GM12891 (cell line): ENCODE data around the gene VGLL4.

ENCODE experiments used
- PAX5 ChIP-seq: IDR thresholded peaks from 2 replicates; pipeline ENCODE4 v1.6.1; 2011; ENCODE audit warnings: low read length, moderate library complexity, mild to moderate bottlenecking; ENCODE audit not compliant: insufficient read depth, severe bottlenecking
- POLR2A ChIP-seq: IDR thresholded peaks from 2 replicates; pipeline ENCODE4 v1.6.1; 2011; ENCODE audit warnings: low read depth, low read length, control low read depth
- POU2F2 ChIP-seq: IDR thresholded peaks from 2 replicates; pipeline ENCODE4 v1.6.1; 2011; ENCODE audit warnings: low read depth, mild to moderate bottlenecking, control low read depth, low read length, moderate library complexity

- no peak for TF ChIP-seq POLR2A
- no peak for TF ChIP-seq PAX5
- no peak for TF ChIP-seq POU2F2
Measured at GRCh38 chr3:11609481-11609880, 34.2 kb downstream of the VGLL4 start.
